ENCODE data around the gene PTPRE. TPM values are rescaled to one million over a fixed set of nuclear protein-coding genes. Genes with fewer than 3 reads are reported as not detected.

PTPRE gene
- total RNA-seq, 1 experiment from 2014 or later = 20.4 TPM

DNA sequence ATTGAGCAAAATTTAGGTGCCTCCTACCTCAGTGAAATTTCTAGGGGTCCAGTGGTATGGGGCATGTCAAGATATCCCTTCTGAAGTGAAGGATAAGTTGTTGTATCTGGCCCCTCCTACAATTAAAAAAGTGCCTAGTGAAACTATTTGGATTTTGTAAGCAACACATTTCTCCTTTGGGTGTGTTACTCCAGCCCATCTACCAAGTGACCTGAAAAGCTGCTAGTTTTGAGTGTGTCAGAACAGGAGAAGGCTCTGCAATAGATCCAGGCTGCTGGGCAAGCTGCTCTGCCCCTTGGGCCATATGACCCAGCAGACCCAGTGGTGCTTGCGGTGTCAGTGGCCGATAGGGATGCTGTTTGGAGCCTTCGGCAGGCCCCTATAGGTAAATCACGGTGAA, 46.0 kb downstream of the PTPRE start:
- no peaks in the 10 kb centered on the region for H3K27me3 ChIP-seq (ENCODE audit: low read length)
- no peaks in the 10 kb centered on the region for H4K20me1 ChIP-seq (ENCODE audit: insufficient read depth, low read depth, low read length)

DNA sequence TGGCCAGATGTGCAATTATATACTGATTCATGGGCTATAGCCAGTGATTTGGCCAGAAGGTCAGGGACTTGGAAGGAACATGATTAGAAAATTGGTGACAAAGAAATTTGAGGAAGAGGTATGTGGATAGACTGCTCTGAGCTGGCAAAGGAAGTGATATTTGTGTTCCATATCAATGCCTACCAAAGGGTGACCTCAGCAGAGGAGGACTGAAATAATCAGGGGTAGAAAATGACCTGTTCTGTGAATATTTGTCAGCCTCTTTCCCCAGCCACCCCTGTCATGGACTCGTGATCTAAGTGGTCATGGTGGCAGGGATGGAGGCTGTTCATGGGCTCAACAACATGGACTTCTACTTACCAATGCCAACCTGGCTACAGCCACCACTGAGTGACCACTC, 47.0 kb downstream of the PTPRE start:
- Histone ChIP-seq H3K4me2 (ENCODE audit: low read depth, low read length, poor library complexity, severe bottlenecking) (no peak overlapping the region), H2AFZ (ENCODE audit: low read length) (no peak overlapping the region), H3K9ac (ENCODE audit: low read length) (no peak overlapping the region)

More for the DNA sequence above, 46.0 kb downstream of the PTPRE start:
- Histone ChIP-seq H3K9me2 (replicated peaks; ENCODE audit: insufficient read depth, low read length) (no peaks in the 10 kb centered on the region), H3K36me3 (ENCODE audit: insufficient read depth, low read length) (no peaks in the 10 kb centered on the region), H3K9me3 (ENCODE audit: low read length) (no peaks in the 10 kb centered on the region), H3K4me2 (ENCODE audit: low read depth, low read length, poor library complexity, severe bottlenecking) (no peak overlapping the region), H3K27ac (ENCODE audit: low read length) (no peak overlapping the region), H3K9ac (ENCODE audit: low read length) (no peak overlapping the region), H3K4me1 (ENCODE audit: low read length) (no peaks in the 10 kb centered on the region), H3K79me2 (ENCODE audit: low read length) (no peaks in the 10 kb centered on the region), H3K4me3 (ENCODE audit: low read length) (no peak overlapping the region), H2AFZ (ENCODE audit: low read length) (no peak overlapping the region)
- DNase-seq = no peak

DNA sequence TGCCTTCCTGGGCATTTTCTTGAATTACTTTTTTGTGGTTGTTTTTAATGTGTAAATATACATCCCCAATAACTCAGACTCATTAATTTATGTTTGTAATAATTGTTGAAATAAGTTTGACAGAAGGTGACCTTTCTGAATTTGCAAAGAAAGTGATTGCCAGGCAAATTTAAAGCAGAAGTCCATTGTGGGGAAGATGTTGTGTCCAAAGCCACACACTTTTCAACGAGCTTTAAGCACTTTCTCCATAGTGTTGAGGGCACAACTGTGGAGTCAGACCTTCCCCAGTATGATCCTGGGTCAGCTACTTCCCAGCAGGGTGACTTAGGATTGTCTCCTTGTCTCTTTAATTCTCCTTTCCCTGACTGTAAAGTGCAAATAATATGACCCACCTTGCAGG, 52.5 kb downstream of the PTPRE start:
- no peaks in the 10 kb centered on the region for H3K4me1 ChIP-seq (ENCODE audit: low read length)
- no peaks in the 10 kb centered on the region for H3K9me2 ChIP-seq (replicated peaks; ENCODE audit: insufficient read depth, low read length)
- no peaks in the 10 kb centered on the region for H3K36me3 ChIP-seq (ENCODE audit: insufficient read depth, low read length)
- no peaks in the 10 kb centered on the region for H4K20me1 ChIP-seq (ENCODE audit: insufficient read depth, low read depth, low read length)
- H3K27me3 ChIP-seq (ENCODE audit: low read length) = no peaks in the 10 kb centered on the region
- no peaks in the 10 kb centered on the region for H3K9me3 ChIP-seq (ENCODE audit: low read length)
- H3K27ac ChIP-seq (ENCODE audit: low read length) = no peak overlapping the region
- no peaks in the 10 kb centered on the region for H3K79me2 ChIP-seq (ENCODE audit: low read length)
- H3K4me2 ChIP-seq (ENCODE audit: low read depth, low read length, poor library complexity, severe bottlenecking) = no peak overlapping the region
- no peak for DNase-seq
- no peak overlapping the region for H3K9ac ChIP-seq (ENCODE audit: low read length)
- no peak overlapping the region for H2AFZ ChIP-seq (ENCODE audit: low read length)
- H3K4me3 ChIP-seq (ENCODE audit: low read length) = no peak overlapping the region

More for the DNA sequence above, 47.0 kb downstream of the PTPRE start:
- no peaks in the 10 kb centered on the region for H4K20me1 ChIP-seq (ENCODE audit: insufficient read depth, low read depth, low read length)
- no peak overlapping the region for H3K4me3 ChIP-seq (ENCODE audit: low read length)
- H3K79me2 ChIP-seq (ENCODE audit: low read length) = no peaks in the 10 kb centered on the region
- H3K27me3 ChIP-seq (ENCODE audit: low read length) = no peaks in the 10 kb centered on the region
- no peaks in the 10 kb centered on the region for H3K9me3 ChIP-seq (ENCODE audit: low read length)
- no peak for DNase-seq
- H3K36me3 ChIP-seq (ENCODE audit: insufficient read depth, low read length) = no peaks in the 10 kb centered on the region
- no peak overlapping the region for H3K27ac ChIP-seq (ENCODE audit: low read length)
- no peaks in the 10 kb centered on the region for H3K9me2 ChIP-seq (replicated peaks; ENCODE audit: insufficient read depth, low read length)
- H3K4me1 ChIP-seq (ENCODE audit: low read length) = no peaks in the 10 kb centered on the region

DNA sequence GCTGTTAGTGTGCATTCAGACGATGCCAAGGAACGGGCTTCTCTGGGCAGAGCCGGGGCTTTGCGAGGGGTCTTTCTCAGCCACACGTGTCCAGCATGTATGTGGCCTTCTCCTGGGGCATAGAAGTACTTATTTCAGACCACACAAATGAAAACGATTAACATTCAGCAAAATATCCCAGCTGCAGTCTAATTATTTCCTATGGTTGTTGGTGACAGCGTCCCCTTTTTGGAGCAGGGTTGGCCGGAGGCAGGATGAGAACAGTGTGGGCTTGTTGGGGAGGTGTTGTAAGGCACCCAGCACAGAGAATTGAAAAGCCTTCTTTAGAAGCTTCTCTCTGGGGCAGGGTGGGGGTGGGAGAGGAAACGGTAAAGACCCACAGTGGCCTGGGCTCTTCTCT, 54.2 kb downstream of the PTPRE start:
- Histone ChIP-seq H3K4me1 (ENCODE audit: low read length) (no peaks in the 10 kb centered on the region), H3K9ac (ENCODE audit: low read length) (no peak overlapping the region), H3K9me2 (replicated peaks; ENCODE audit: insufficient read depth, low read length) (no peaks in the 10 kb centered on the region), H3K9me3 (ENCODE audit: low read length) (no peaks in the 10 kb centered on the region), H3K27me3 (ENCODE audit: low read length) (no peaks in the 10 kb centered on the region), H3K4me2 (ENCODE audit: low read depth, low read length, poor library complexity, severe bottlenecking) (no peak overlapping the region), H3K4me3 (ENCODE audit: low read length) (no peak overlapping the region), H2AFZ (ENCODE audit: low read length) (no peak overlapping the region), H3K27ac (ENCODE audit: low read length) (no peak overlapping the region), H4K20me1 (ENCODE audit: insufficient read depth, low read depth, low read length) (no peaks in the 10 kb centered on the region), H3K36me3 (ENCODE audit: insufficient read depth, low read length) (no peaks in the 10 kb centered on the region), H3K79me2 (ENCODE audit: low read length) (no peaks in the 10 kb centered on the region)
- no peak for DNase-seq

DNA sequence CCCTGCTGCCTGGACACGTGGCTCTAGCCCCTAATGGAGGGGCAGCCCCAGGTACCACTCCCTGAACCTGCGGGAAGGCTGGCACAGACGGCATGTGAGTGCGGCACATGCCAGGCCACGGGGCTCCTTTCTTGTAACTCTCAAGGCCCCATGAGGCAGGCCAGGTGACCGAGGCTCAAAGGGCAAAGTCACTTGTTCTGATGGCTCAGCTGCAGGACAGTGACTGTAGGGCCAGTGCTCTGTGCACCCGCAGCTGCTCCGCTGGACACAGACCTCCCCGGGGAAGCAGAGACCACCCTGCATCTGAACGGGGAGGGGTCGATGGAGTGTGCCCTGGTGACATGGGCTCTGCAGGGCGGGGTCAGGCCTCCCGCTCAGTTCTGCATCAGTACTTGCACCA, 55.3 kb downstream of the PTPRE start:
- Histone ChIP-seq H3K36me3 (ENCODE audit: insufficient read depth, low read length) (no peaks in the 10 kb centered on the region), H3K27ac (ENCODE audit: low read length) (no peak overlapping the region), H4K20me1 (ENCODE audit: insufficient read depth, low read depth, low read length) (no peaks in the 10 kb centered on the region), H3K4me2 (ENCODE audit: low read depth, low read length, poor library complexity, severe bottlenecking) (no peak overlapping the region), H3K4me1 (ENCODE audit: low read length) (no peaks in the 10 kb centered on the region), H3K27me3 (ENCODE audit: low read length) (no peaks in the 10 kb centered on the region), H3K9me2 (replicated peaks; ENCODE audit: insufficient read depth, low read length) (no peaks in the 10 kb centered on the region), H2AFZ (ENCODE audit: low read length) (no peak overlapping the region), H3K4me3 (ENCODE audit: low read length) (no peak overlapping the region), H3K9me3 (ENCODE audit: low read length) (no peaks in the 10 kb centered on the region), H3K79me2 (ENCODE audit: low read length) (no peaks in the 10 kb centered on the region), H3K9ac (ENCODE audit: low read length) (no peak overlapping the region)
- DNase-seq = no peak

DNA sequence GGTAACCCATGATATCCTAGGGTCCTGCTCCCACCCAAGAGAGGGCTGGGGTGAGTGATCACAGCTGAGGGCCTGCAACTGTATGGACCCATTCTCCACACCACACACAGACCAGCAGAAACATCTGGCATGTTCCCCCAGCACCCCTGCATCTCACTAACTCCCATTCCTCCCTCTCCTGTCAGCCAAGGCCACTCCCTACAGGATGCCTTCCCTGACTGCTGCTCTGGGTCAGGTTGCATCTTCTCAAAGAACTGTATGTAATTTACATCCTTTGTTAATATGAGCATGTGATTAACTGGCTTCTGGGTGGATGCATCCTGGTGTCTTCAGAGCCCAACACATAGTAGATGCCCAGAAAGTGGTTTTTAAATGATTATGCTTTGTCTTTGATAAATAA, 56.2 kb downstream of the PTPRE start:
- no peak for DNase-seq
- no peaks in the 10 kb centered on the region for H3K27me3 ChIP-seq (ENCODE audit: low read length)
- H3K4me1 ChIP-seq (ENCODE audit: low read length) = no peaks in the 10 kb centered on the region
- no peaks in the 10 kb centered on the region for H3K79me2 ChIP-seq (ENCODE audit: low read length)
- H3K9ac ChIP-seq (ENCODE audit: low read length) = no peak overlapping the region
- H3K9me3 ChIP-seq (ENCODE audit: low read length) = no peaks in the 10 kb centered on the region
- H4K20me1 ChIP-seq (ENCODE audit: insufficient read depth, low read depth, low read length) = no peaks in the 10 kb centered on the region
- no peak overlapping the region for H3K4me3 ChIP-seq (ENCODE audit: low read length)
- no peaks in the 10 kb centered on the region for H3K9me2 ChIP-seq (replicated peaks; ENCODE audit: insufficient read depth, low read length)
- H2AFZ ChIP-seq (ENCODE audit: low read length) = no peak overlapping the region
- no peak overlapping the region for H3K27ac ChIP-seq (ENCODE audit: low read length)
- H3K36me3 ChIP-seq (ENCODE audit: insufficient read depth, low read length) = no peaks in the 10 kb centered on the region
- no peak overlapping the region for H3K4me2 ChIP-seq (ENCODE audit: low read depth, low read length, poor library complexity, severe bottlenecking)

DNA sequence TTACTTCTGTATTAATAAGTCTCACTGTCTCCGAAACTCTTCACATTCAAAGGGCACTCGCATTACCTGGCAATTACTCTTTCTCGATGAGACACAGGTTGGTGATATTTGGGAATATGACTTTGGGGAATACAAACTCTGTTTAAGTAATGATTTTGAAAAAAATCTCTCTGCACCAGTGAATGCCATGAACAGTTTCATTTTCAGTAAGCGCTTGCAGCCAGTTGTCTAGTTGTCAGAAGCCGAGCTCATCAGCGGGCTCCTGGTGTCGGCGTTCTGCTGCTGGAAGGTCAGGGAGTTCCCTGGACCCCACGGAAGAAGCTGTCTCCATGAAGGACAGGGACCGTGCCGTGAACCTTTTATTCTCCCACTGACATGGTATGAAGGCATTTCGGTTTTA, 57.7 kb downstream of the PTPRE start:
- no peak overlapping the region for H3K27ac ChIP-seq (ENCODE audit: low read length)
- H3K9ac ChIP-seq (ENCODE audit: low read length) = no peak overlapping the region
- no peaks in the 10 kb centered on the region for H3K79me2 ChIP-seq (ENCODE audit: low read length)
- H3K4me2 ChIP-seq (ENCODE audit: low read depth, low read length, poor library complexity, severe bottlenecking) = no peak overlapping the region
- H3K4me1 ChIP-seq (ENCODE audit: low read length) = no peaks in the 10 kb centered on the region
- H4K20me1 ChIP-seq (ENCODE audit: insufficient read depth, low read depth, low read length) = no peaks in the 10 kb centered on the region
- H3K4me3 ChIP-seq (ENCODE audit: low read length) = no peak overlapping the region
- no peak overlapping the region for H2AFZ ChIP-seq (ENCODE audit: low read length)
- no peaks in the 10 kb centered on the region for H3K9me2 ChIP-seq (replicated peaks; ENCODE audit: insufficient read depth, low read length)
- DNase-seq = no peak
- H3K36me3 ChIP-seq (ENCODE audit: insufficient read depth, low read length) = no peaks in the 10 kb centered on the region
- H3K9me3 ChIP-seq (ENCODE audit: low read length) = no peaks in the 10 kb centered on the region
- no peaks in the 10 kb centered on the region for H3K27me3 ChIP-seq (ENCODE audit: low read length)

DNA sequence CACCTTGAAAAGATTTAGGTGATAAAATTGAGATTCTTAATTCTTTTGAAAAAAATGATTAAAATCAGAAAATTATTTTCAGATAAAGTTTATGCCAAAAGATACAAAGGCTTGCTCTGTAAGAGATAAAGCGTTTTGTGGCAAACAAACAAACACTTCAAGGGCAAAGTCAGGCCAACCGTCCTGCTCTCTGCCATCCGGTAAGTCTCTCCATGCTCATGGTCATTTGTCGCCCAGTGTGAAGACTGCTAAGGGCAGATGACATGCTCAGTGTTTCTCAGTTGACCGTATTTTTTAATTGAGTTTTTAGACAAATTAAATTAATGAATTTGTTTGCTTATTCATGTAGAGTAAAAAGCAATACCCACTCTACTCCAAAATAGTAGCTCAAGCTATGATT, 60.0 kb downstream of the PTPRE start:
- Histone ChIP-seq H3K4me3 (ENCODE audit: low read length) (no peak overlapping the region), H3K79me2 (ENCODE audit: low read length) (no peaks in the 10 kb centered on the region), H3K36me3 (ENCODE audit: insufficient read depth, low read length) (no peaks in the 10 kb centered on the region), H3K9ac (ENCODE audit: low read length) (no peak overlapping the region), H3K9me2 (replicated peaks; ENCODE audit: insufficient read depth, low read length) (no peaks in the 10 kb centered on the region), H3K4me2 (ENCODE audit: low read depth, low read length, poor library complexity, severe bottlenecking) (no peak overlapping the region), H2AFZ (ENCODE audit: low read length) (no peak overlapping the region), H3K4me1 (ENCODE audit: low read length) (no peaks in the 10 kb centered on the region), H3K27me3 (ENCODE audit: low read length) (no peaks in the 10 kb centered on the region), H3K27ac (ENCODE audit: low read length) (no peak overlapping the region), H4K20me1 (ENCODE audit: insufficient read depth, low read depth, low read length) (no peaks in the 10 kb centered on the region), H3K9me3 (ENCODE audit: low read length) (no peaks in the 10 kb centered on the region)
- DNase-seq = no peak

DNA sequence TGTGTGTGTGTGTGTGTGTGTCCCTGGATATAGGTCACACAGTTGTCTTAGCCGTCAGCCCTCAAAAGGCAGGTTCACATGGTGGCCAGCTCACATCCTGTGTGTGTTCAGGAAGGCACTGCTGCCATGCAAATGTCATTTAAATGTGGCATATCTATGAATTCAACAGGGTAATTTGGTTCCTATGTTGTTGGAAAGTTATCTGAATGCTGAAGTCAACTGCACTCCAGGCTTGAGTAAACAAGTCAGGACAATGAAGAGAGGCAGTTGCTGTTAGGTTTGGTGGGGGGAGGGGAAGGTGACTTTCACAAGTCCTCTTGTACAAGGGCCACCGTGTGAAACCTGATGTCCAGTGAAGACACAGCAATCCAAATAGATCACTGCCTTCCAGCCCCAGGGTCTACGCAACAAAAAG, 61.1 kb downstream of the PTPRE start:
- no peaks in the 10 kb centered on the region for H3K9me3 ChIP-seq (ENCODE audit: low read length)
- H3K79me2 ChIP-seq (ENCODE audit: low read length) = no peaks in the 10 kb centered on the region
- no peaks in the 10 kb centered on the region for H3K4me1 ChIP-seq (ENCODE audit: low read length)
- no peak overlapping the region for H3K9ac ChIP-seq (ENCODE audit: low read length)
- H3K27ac ChIP-seq (ENCODE audit: low read length) = no peak overlapping the region
- H3K4me2 ChIP-seq (ENCODE audit: low read depth, low read length, poor library complexity, severe bottlenecking) = no peak overlapping the region
- peak; percentile 42 for DNase-seq
- no peaks in the 10 kb centered on the region for H3K27me3 ChIP-seq (ENCODE audit: low read length)
- H2AFZ ChIP-seq (ENCODE audit: low read length) = no peak overlapping the region
- no peaks in the 10 kb centered on the region for H4K20me1 ChIP-seq (ENCODE audit: insufficient read depth, low read depth, low read length)
- H3K36me3 ChIP-seq (ENCODE audit: insufficient read depth, low read length) = no peaks in the 10 kb centered on the region
- H3K9me2 ChIP-seq (replicated peaks; ENCODE audit: insufficient read depth, low read length) = no peaks in the 10 kb centered on the region
- H3K4me3 ChIP-seq (ENCODE audit: low read length) = no peak overlapping the region
